Coronary artery (tissue), 2 donors: ENCODE data around the gene AHCYL1.

Experiments used
- DNase-seq: peaks from one replicate; pipeline ENCODE4 v3.0.0-alpha.2; 2017; ENCODE audit warnings: low spot score
- H3K27ac ChIP-seq, 2 donors: fragments of 200-600 bp; sonication (generic); one replicate each; pipeline ENCODE4 v1.5.1; 2016 to 2019
- H3K4me3 ChIP-seq: fragments of 200-600 bp; sonication (generic); 2 replicates; pipeline ENCODE4 v1.5.1; 2016; ENCODE audit warnings: mild to moderate bottlenecking, moderate library complexity
- CTCF ChIP-seq: fragments of 200-600 bp; sonication (generic); IDR thresholded peaks from one replicate; pipeline ENCODE4 v1.5.1; 2019; ENCODE audit warnings: antibody characterized with exemption

The AHCYL1 gene

DNA sequence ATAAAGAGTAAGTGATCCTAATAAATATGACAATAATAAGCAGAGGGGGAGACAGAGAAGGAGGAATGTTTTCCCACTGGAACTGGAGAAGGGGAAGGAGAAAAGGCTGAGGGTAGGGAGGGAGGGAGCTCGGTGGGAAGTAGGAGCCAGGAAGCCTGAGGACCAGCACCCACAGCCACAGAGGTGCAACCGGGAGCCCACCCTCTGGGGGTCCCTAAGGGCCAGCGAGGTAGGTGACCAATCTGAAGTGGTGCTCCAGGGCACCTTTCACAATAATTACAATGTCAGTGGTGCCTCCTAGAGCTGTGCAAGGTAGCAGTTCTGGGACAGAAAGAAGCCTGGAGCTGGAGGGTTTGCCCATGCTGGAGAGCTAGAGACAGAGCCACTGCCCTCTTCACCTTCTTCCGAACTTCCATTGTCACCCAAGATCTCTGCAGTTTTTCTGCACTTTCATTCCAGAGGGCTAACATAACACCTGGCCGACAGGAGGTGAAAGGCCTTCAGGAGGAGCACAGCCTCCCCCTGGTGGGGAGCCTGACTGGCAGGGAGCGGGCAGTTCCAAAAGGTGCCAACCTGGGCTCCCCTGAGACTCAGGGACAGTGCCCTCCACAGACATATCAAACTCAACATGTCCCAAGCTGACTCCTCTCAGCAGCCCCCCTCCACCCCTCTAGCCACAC lies 4.1 kb upstream of the AHCYL1 start:
- TF ChIP-seq CTCF: no peak
- DNase-seq: no peak
- no peak overlapping the region for H3K4me3 ChIP-seq
- peak overlapping the region in 1 of 2 donors; percentile 65 for H3K27ac ChIP-seq

DNA sequence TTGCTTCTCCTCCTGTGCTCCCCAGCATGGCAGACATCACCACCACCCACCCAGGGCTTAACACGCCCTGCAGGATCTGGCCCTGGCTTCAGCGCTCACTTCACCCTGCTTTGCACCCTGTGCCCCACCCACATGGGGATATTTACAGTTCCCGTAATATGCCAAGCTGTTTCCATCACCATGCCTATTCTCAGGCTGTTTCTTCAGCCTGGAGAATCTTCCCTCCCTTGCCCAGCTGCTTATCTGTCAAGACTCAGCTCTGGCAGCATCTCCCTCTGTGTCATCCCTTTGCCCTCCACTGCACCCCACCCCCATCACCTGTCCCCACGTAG lies 3.6 kb upstream of the AHCYL1 start:
- no peak overlapping the region for H3K4me3 ChIP-seq
- no peak for TF ChIP-seq CTCF
- peak overlapping the region in 1 of 2 donors; percentile 65 for H3K27ac ChIP-seq
- no peak for DNase-seq

DNA sequence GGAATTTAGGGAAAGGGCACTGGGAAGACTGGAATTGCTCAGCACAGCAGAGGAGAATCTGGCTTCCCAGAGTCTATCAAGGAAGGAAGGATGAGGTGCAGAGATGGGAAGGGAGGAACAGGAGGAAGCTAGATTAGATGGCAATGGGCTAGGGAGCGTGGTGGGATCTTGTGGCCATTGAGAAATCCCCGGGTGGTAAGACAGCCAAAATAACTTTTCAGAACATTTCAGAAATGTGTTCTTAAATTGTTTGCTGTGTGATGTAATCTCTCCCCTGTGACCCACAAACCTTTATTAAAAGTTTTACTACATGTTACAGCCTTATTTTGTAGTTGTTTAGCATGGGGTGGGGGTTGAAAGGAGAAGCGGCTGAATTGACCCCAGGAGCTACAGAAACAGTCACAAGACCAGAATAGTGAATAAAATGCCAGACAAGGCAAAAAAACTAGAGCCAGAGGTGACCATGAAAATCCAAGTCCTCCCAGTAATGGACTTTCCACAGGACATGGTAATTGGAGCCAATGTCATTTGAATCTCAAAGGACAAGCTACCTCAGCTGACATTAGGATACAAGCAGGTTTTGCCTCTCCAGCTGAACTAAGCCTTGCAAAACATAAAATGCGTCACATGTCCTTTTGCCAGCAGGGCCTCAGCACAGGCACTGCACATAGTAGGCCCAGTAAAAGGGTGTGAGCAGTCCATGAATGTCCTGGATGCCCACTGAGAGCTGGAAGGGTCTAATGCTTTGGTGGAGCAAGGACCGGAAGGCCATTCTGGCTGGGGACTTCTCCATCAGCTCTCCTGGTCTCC lies 980 bp upstream of the AHCYL1 start:
- no peak for DNase-seq
- peak overlapping the region; percentile 97 to 99 for H3K27ac ChIP-seq
- no peak for TF ChIP-seq CTCF
- peak overlapping the region; percentile 90 for H3K4me3 ChIP-seq

DNA sequence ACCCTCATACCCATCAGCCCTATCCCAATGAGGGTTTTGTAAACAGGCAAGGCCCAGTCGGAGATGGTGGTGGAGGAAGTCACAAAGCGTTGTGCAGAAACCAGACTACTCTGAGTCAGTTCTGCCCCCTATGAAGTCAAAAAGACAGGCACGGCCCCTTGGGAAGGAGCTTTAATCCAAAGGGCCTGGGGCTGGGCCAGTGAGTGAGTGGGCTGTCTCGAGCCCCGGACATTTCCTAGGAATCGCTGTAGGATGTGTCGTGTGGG lies 442 bp upstream of the AHCYL1 start:
- no peak for TF ChIP-seq CTCF
- no peak for DNase-seq
- Histone ChIP-seq H3K27ac (peak overlapping the region; percentile 97 to 99), H3K4me3 (peak overlapping the region; percentile 90)

DNA sequence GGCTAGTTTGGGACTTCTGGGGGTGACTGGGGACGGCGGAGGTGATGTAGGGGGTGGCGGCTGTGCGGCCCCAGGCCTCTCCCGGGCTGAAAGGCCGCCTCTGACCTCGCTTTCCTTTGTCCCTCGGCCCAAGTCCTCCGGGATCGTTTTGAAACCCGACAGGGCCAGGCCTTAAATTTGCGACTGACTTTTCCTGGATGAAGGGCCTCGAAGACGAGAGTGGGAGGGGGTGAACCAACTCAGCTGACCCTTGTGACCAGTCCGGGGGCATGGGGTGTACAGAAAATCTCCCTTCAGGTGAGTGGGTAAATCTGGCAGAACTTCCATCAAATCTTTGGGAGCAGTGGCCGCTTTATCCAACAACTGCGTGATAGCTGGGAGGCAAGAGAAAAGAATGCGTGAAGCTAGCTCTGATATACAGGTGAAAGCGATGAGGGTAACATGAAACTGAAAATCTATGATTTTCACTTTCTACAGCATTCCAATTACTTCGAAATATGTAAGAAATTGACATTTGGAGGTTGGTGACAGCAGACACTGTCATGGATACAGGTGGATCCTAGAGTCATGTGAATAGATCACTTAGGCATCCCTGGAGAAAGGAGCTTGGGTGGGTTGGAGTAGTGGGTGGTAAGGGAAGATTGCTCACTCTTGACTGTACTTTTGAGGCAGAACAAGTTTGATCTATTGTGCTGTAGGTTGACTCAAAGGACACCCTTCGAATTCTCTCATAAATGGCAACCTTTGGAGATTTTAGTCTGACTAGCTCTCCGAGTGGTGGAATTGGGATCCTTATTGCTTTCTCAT lies 885 bp downstream of the AHCYL1 start:
- no peak for DNase-seq
- Histone ChIP-seq H3K27ac (peak overlapping the region; percentile 97 to 99), H3K4me3 (peak overlapping the region; percentile 90)
- no peak for TF ChIP-seq CTCF

GRCh38 chr1:109986054-109986444 lies 1.5 kb downstream of the AHCYL1 start:
- Histone ChIP-seq H3K27ac (peak overlapping the region in 1 of 2 donors; percentile 97), H3K4me3 (peak overlapping the region; percentile 90)
- TF ChIP-seq CTCF: no peak
- no peak for DNase-seq
